H9 (cell line): ENCODE data around the gene ZNF385D. TPM values are rescaled to one million over a fixed set of nuclear protein-coding genes. Genes with fewer than 3 reads are reported as not detected.

Experiments
- DNase-seq: peaks from one replicate; pipeline ENCODE4 v3.0.0-alpha.2; 2017
- H2AFZ ChIP-seq: one replicate; pipeline ENCODE4 v1.6.1; 2013; ENCODE audit warnings: mild to moderate bottlenecking, low read length, control low read depth, moderate library complexity
- H2AK5ac ChIP-seq: 2 replicates; pipeline ENCODE4 v1.6.1; 2013; ENCODE audit warnings: low read length, control low read depth, mixed read lengths; ENCODE audit not compliant: insufficient read length
- H2BK120ac ChIP-seq: one replicate; pipeline ENCODE4 v1.6.1; 2013; ENCODE audit warnings: low read depth, mild to moderate bottlenecking, low read length, control low read depth, inconsistent platforms; ENCODE audit not compliant: poor library complexity, severe bottlenecking
- H2BK12ac ChIP-seq: 2 replicates; pipeline ENCODE4 v1.6.1; 2013; ENCODE audit warnings: low read length, control low read depth, mixed read lengths, low read depth; ENCODE audit not compliant: insufficient read length
- H2BK15ac ChIP-seq: 2 replicates; pipeline ENCODE4 v1.6.1; 2013; ENCODE audit warnings: low read depth, low read length, control low read depth
- H2BK20ac ChIP-seq: one replicate; pipeline ENCODE4 v1.6.1; 2013; ENCODE audit warnings: low read depth, mild to moderate bottlenecking, low read length, control low read depth, inconsistent platforms; ENCODE audit not compliant: poor library complexity, severe bottlenecking
- H2BK5ac ChIP-seq: 2 replicates; pipeline ENCODE4 v1.6.1; 2013; ENCODE audit warnings: low read length, control low read depth, mixed read lengths; ENCODE audit not compliant: insufficient read length
- H3K14ac ChIP-seq: 2 replicates; pipeline ENCODE4 v1.6.1; 2013; ENCODE audit warnings: low read length, control low read depth; ENCODE audit not compliant: insufficient read depth
- H3K18ac ChIP-seq: 2 replicates; pipeline ENCODE4 v1.6.1; 2013; ENCODE audit warnings: low read depth, mild to moderate bottlenecking, mixed read lengths, low read length, control low read depth; ENCODE audit not compliant: insufficient read length
- H3K23ac ChIP-seq: 2 replicates; pipeline ENCODE4 v1.6.1; 2013; ENCODE audit warnings: low read length, control low read depth, mixed read lengths, low read depth; ENCODE audit not compliant: insufficient read length
- H3K23me2 ChIP-seq: 2 replicates; pipeline ENCODE4 v1.6.1; 2013; ENCODE audit warnings: low read depth, mild to moderate bottlenecking, mixed read lengths, low read length, control low read depth; ENCODE audit not compliant: insufficient read length, poor library complexity, severe bottlenecking
- H3K27ac ChIP-seq: 2 replicates; pipeline ENCODE4 v1.5.1; 2013; ENCODE audit warnings: low read length, control low read depth, mixed read lengths, low read depth; ENCODE audit not compliant: insufficient read length
- H3K27me3 ChIP-seq: 2 replicates; pipeline ENCODE4 v1.6.1; 2013; ENCODE audit warnings: low read length, control low read depth, inconsistent platforms; ENCODE audit not compliant: insufficient read depth
- H3K4ac ChIP-seq: 2 replicates; pipeline ENCODE4 v1.6.1; 2013; ENCODE audit warnings: low read depth, mild to moderate bottlenecking, control low read depth, inconsistent platforms, low read length, moderate library complexity
- H3K4me1 ChIP-seq: 2 replicates; pipeline ENCODE4 v1.6.1; 2013; ENCODE audit warnings: low read length, control low read depth, inconsistent platforms; ENCODE audit not compliant: insufficient read depth
- H3K4me2 ChIP-seq: 2 replicates; pipeline ENCODE4 v1.6.1; 2013; ENCODE audit warnings: low read length, control low read depth, mixed read lengths; ENCODE audit not compliant: insufficient read length, insufficient read depth
- H3K56ac ChIP-seq: 2 replicates; pipeline ENCODE4 v1.6.1; 2013; ENCODE audit warnings: low read depth, mild to moderate bottlenecking, mixed read lengths, low read length, control low read depth; ENCODE audit not compliant: insufficient read length
- H3K79me1 ChIP-seq: 2 replicates; pipeline ENCODE4 v1.6.1; 2013; ENCODE audit warnings: low read depth, mild to moderate bottlenecking, moderate library complexity, low read length, control low read depth, inconsistent platforms; ENCODE audit not compliant: insufficient read depth, poor library complexity, severe bottlenecking
- H3K79me2 ChIP-seq: 2 replicates; pipeline ENCODE4 v1.6.1; 2013; ENCODE audit warnings: low read length, control low read depth, inconsistent platforms; ENCODE audit not compliant: insufficient read depth
- H3K9ac ChIP-seq: 2 replicates; pipeline ENCODE4 v1.6.1; 2013; ENCODE audit warnings: low read length, control low read depth, mixed read lengths; ENCODE audit not compliant: insufficient read length; ENCODE audit errors: extremely low read depth
- H3K9me3 ChIP-seq: one replicate; pipeline ENCODE4 v1.6.1; 2013; ENCODE audit warnings: low read depth, low read length, inconsistent platforms; ENCODE audit not compliant: control insufficient read depth
- H3T11ph ChIP-seq: one replicate; pipeline ENCODE4 v1.6.1; 2013; ENCODE audit warnings: mild to moderate bottlenecking, low read length, control low read depth, inconsistent platforms
- H4K20me1 ChIP-seq: one replicate; pipeline ENCODE4 v1.6.1; 2013; ENCODE audit not compliant: control insufficient read depth, insufficient read length, insufficient read depth
- H4K5ac ChIP-seq: 2 replicates; pipeline ENCODE4 v1.6.1; 2013; ENCODE audit warnings: low read depth, mild to moderate bottlenecking, mixed read lengths, low read length, control low read depth; ENCODE audit not compliant: insufficient read length
- H4K8ac ChIP-seq: replicated peaks from 2 replicates; pipeline ENCODE4 v1.6.1; 2013; ENCODE audit warnings: low read length, control low read depth, mixed read lengths, low read depth; ENCODE audit not compliant: insufficient read length
- H4K91ac ChIP-seq: 2 replicates; pipeline ENCODE4 v1.6.1; 2013; ENCODE audit warnings: low read depth, mild to moderate bottlenecking, moderate library complexity, mixed read lengths, low read length, control low read depth; ENCODE audit not compliant: insufficient read length
- H3K27ac Mint-ChIP-seq, 3 experiments: 2 replicates in 2 of 3; 3 replicates in 1 of 3; pipeline ENCODE4 v1.8.0; 2020 to 2021; ENCODE audit warnings: mixed read lengths in 3 of 3, mild to moderate bottlenecking in 1 of 3, moderate library complexity in 1 of 3
- H3K27me3 Mint-ChIP-seq: 2 replicates; pipeline ENCODE4 v1.8.0; 2021; ENCODE audit warnings: low read depth, mild to moderate bottlenecking, moderate library complexity, mixed read lengths
- H3K36me3 Mint-ChIP-seq, 3 experiments: 2 replicates in 2 of 3; 3 replicates in 1 of 3; pipeline ENCODE4 v1.8.0; 2020 to 2021; ENCODE audit warnings: low read depth in 3 of 3, mixed read lengths in 3 of 3; ENCODE audit not compliant: insufficient read depth in 1 of 3
- H3K4me1 Mint-ChIP-seq, 2 experiments: 2 replicates each; pipeline ENCODE4 v1.8.0; 2020; ENCODE audit warnings: mixed read lengths in 2 of 2
- H3K4me3 Mint-ChIP-seq, 2 experiments: 2 replicates in 1 of 2; 3 replicates in 1 of 2; pipeline ENCODE4 v1.8.0; 2020 to 2021; ENCODE audit warnings: mild to moderate bottlenecking in 2 of 2, mixed read lengths in 2 of 2, moderate library complexity in 1 of 2
- H3K9me3 Mint-ChIP-seq, 2 experiments: 2 replicates in 1 of 2; 3 replicates in 1 of 2; pipeline ENCODE4 v1.8.0; 2020; ENCODE audit warnings: mild to moderate bottlenecking in 2 of 2, mixed read lengths in 2 of 2, moderate library complexity in 1 of 2
- CTCF ChIP-seq: fragments of 200-600 bp; sonication (generic); conservative IDR thresholded peaks from 3 replicates; pipeline ENCODE4 v1.8.0; 2021; ENCODE audit warnings: antibody characterized with exemption, mild to moderate bottlenecking
- WGBS: extraction: QIAGEN DNeasy Blood & Tissue Kit; methylation state at CpG from one replicate; pipeline ENCODE4 v1.1.7; 2013; ENCODE audit warnings: missing lambda C conversion rate, low lambda C conversion rate, mixed read lengths; ENCODE audit not compliant: insufficient read length; ENCODE audit errors: extremely low coverage; 5-methylcytosine and 5-hydroxymethylcytosine counted together
- total RNA-seq: library from RNA; stranded (reverse); gene quantifications from 2 replicates; pipeline ENCODE4 v1.2.1, GENCODE V29; 2021

The ZNF385D gene
- total RNA-seq, 1 experiment from 2014 or later: 1.5 TPM

DNA sequence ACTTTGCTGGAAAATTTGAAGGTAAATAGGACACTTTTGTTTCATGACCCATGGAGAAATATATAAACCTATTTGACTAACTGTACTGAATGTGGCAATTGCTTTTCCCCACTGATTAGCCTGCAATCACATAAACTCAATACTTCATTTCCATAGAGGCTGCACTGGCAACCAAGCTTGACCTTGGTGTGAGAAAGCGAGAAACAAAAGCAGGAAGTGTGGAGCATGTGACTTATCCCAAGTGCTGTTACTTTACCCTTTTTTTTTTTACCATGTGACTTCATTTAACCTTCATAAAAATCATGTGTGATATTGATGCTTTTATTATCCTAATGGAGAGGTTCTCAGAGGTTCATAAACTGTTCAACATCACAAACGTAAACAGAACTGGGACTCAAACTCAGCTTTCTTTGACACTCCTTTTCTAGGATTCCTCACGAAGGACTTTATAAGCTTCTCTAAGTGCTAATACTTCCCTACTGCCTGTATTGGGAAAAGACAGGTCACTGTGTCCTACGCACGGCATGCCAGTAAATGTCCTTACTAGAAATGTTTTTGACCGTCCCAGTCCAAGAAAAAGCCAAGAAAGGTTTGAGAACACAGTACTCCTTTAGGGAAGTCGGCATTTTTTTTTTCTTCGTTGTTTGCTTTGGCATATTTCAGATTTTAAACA is 34.9 kb upstream of the ZNF385D start:
- Mint-ChIP-seq H3K36me3 (no peaks in the 10 kb centered on the region), H3K27ac (no peak overlapping the region), H3K4me1 (no peaks in the 10 kb centered on the region), H3K27me3 (no peaks in the 10 kb centered on the region), H3K4me3 (no peak overlapping the region), H3K9me3 (no peaks in the 10 kb centered on the region)
- no CpG with 5 or more reads among the region's 8 CpGs for WGBS
- Histone ChIP-seq H3T11ph (no peak overlapping the region), H2AFZ (no peak overlapping the region), H3K23me2 (no peaks in the 10 kb centered on the region), H2BK5ac (no peak overlapping the region), H3K4me2 (no peak overlapping the region), H3K56ac (no peak overlapping the region), H3K79me1 (no peaks in the 10 kb centered on the region), H2BK15ac (no peak overlapping the region), H3K4ac (no peak overlapping the region), H3K9ac (no peak overlapping the region), H4K8ac (no peak overlapping the region), H3K4me1 (no peaks in the 10 kb centered on the region), H2BK20ac (no peak overlapping the region), H3K79me2 (no peaks in the 10 kb centered on the region), H3K27ac (no peak overlapping the region), H3K27me3 (no peaks in the 10 kb centered on the region), H3K23ac (no peak overlapping the region), H3K9me3 (no peaks in the 10 kb centered on the region), H2BK120ac (peak overlapping the region; percentile 61), H3K14ac (no peak overlapping the region), H4K91ac (no peak overlapping the region), H2AK5ac (no peak overlapping the region), H2BK12ac (no peak overlapping the region), H4K5ac (no peak overlapping the region), H4K20me1 (no peaks in the 10 kb centered on the region), H3K18ac (no peak overlapping the region)
- no peak for DNase-seq
- TF ChIP-seq CTCF: no peak
